Measurements from ENCODE around the gene ATXN1. TPM values are rescaled to one million over a fixed set of nuclear protein-coding genes. Genes with fewer than 3 reads are reported as not detected.

ATXN1 gene
- total RNA-seq, 1 donor from 2014 or later, result 71.2 TPM

DNA sequence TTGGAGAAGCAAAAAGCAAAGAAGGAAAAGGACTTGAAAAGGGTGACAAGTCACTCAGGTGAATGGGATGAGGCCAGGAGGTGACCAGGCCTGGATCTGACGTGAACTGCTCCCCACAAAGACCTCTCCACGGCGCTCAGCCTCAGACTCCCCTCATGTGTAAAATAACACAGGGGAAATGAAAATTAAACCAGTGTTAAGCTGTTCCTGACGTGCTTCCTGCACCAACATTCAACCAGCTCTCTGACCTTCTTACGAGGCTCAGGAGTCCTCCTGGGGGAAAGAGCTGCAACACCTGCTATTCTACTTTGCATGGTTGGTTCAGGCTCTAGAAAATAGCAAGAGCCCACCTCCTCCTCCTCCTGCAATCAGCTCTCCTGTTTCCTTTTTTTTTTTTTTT is 256.7 kb downstream of the ATXN1 start:
- Histone ChIP-seq H3K27me3 (no peaks in the 10 kb centered on the region), H3K4me1 (peaks cover 7% of the 10 kb centered on the region), H3K27ac (no peak overlapping the region), H3K9me3 (no peaks in the 10 kb centered on the region), H3K4me3 (no peak overlapping the region), H3K36me3 (no peaks in the 10 kb centered on the region)
- intact Hi-C loops (cut with DNase I), result no loop called here
- no peak for DNase-seq
- ATAC-seq, result no peak
- TF ChIP-seq CTCF (IDR thresholded peaks at IDR 0.05), result no peak

GRCh38 chr6:16503970-16504415 is 257.3 kb downstream of the ATXN1 start:
- no peaks in the 10 kb centered on the region for H3K9me3 ChIP-seq
- H3K4me3 ChIP-seq, result no peak overlapping the region
- H3K27ac ChIP-seq, result no peak overlapping the region
- DNase-seq (no peak), ATAC-seq (no peak)
- intact Hi-C loops (cut with DNase I), result no loop called here
- no peaks in the 10 kb centered on the region for H3K27me3 ChIP-seq
- H3K4me1 ChIP-seq, result peaks cover 7% of the 10 kb centered on the region
- H3K36me3 ChIP-seq, result no peaks in the 10 kb centered on the region
- no peak for TF ChIP-seq CTCF (IDR thresholded peaks at IDR 0.05)

DNA sequence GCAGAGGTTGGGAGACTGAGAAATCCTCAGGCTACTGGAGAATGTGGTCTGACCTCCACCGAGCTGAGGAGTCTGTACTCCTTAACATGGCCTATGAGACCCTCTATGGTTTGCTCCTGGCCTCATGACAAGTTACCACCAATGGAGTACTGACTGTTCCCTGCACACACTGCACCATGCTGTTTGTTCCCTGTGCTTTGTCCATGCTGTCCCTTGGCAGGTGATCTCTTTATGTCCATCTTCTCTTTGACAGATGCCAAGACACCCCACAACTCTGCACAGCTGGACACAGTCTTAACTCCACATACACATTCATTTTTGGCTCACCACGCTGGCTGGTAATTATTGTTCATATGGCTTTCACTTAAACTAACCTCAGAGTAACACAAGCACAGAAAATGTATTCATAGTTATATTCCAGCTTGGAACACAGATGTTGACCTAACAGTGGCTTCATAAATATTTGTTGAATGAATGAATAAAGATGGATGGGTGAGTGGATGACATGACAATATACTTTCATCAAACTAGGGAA is 258.0 kb downstream of the ATXN1 start:
- no peak overlapping the region for H3K27ac ChIP-seq
- DNase-seq, result no peak
- intact Hi-C loops (cut with DNase I), result no loop called here
- TF ChIP-seq CTCF (IDR thresholded peaks at IDR 0.05), result no peak
- ATAC-seq, result no peak
- H3K36me3 ChIP-seq, result no peaks in the 10 kb centered on the region
- H3K27me3 ChIP-seq, result no peaks in the 10 kb centered on the region
- no peaks in the 10 kb centered on the region for H3K9me3 ChIP-seq
- peaks cover 7% of the 10 kb centered on the region for H3K4me1 ChIP-seq
- no peak overlapping the region for H3K4me3 ChIP-seq

DNA sequence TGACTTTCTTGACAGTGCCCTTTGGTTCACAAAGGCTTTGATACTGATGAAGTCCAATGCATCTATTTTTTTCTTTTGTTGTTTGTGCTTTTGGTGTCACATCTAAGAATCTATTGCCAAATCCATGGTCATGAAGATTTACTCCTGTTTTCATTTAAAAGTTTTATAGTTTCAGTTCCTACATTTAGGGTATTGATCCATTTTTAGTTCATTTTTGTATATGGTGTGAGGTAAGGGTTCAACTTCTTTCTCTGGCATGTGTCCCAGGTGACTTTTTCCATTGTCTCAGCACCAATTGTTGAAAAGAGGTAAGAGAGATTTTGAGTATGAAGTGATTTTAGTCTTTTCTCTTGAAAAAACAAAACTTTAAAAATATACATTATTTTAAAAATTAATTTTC is 262.3 kb downstream of the ATXN1 start:
- Histone ChIP-seq H3K36me3 (no peaks in the 10 kb centered on the region), H3K27ac (no peak overlapping the region), H3K9me3 (no peaks in the 10 kb centered on the region), H3K4me3 (no peak overlapping the region), H3K4me1 (peaks cover 15% of the 10 kb centered on the region), H3K27me3 (no peaks in the 10 kb centered on the region)
- TF ChIP-seq CTCF (IDR thresholded peaks at IDR 0.05), result no peak
- intact Hi-C loops (cut with DNase I), result no loop called here
- DNase-seq (no peak), ATAC-seq (no peak)

DNA sequence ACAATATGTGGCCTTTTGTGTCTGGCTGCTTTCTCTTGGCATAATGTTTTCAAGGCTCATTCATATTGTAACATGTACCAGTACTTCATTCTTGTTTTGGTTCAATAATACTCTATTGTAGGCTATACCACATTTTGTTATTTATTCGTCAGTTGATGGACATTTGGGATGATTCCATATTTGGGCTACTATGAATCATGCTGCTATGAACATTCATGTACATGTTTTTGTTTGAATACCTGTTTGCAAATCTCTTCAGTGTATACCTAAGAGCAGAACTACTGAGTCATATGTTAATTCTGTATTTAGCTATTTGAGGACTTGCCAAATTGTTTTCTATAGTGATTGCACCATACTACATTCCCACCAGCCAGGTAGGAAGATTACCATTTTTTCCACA is 263.0 kb downstream of the ATXN1 start:
- Histone ChIP-seq H3K4me3 (no peak overlapping the region), H3K27ac (no peak overlapping the region), H3K4me1 (peaks cover 15% of the 10 kb centered on the region), H3K9me3 (no peaks in the 10 kb centered on the region), H3K36me3 (no peaks in the 10 kb centered on the region), H3K27me3 (no peaks in the 10 kb centered on the region)
- DNase-seq (no peak), ATAC-seq (no peak)
- intact Hi-C loops (cut with DNase I), result no loop called here
- no peak for TF ChIP-seq CTCF (IDR thresholded peaks at IDR 0.05)

Data from upper lobe of right lung (tissue), 1 donor.